ENCODE results near the gene CAMTA1.

Gene CAMTA1

DNA sequence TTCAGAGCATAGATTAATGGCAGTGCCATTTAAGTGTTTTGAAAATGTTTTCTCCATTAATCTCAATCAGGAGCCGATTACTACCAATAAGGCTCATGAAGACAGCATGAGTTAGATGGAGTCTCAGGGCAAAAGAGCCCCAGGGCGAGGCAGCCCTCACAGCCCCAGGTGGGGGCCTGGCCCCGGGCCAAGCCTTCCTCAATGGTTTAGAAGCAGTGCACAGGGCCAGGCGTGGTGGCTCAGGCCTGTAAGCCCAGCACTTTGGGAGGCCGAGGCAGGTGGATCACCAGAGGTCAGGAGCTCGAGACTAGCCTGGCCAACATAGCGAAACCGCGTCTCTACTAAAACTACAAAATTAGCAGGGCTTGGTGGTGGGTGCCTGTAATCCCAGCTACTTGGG lies 637.7 kb downstream of the CAMTA1 start:
- peaks cover 0 to 4% (median 0%) of the 10 kb centered on the region in 5 donors for H3K9me3 ChIP-seq (ENCODE audit: control insufficient read depth in 5 of 5, low read length in 5 of 5)
- peaks cover 0 to 12% (median 0%) of the 10 kb centered on the region in 5 donors for H3K4me1 ChIP-seq (ENCODE audit: control insufficient read depth in 5 of 5, insufficient read depth in 5 of 5, low read length in 5 of 5)
- no peak overlapping the region for H3K4me3 ChIP-seq (ENCODE audit: low read depth in 1 of 5, low read length in 5 of 5)
- H3K27me3 ChIP-seq (ENCODE audit: control insufficient read depth in 5 of 5, insufficient read depth in 4 of 5, low read length in 5 of 5) = peaks cover 0 to 8% (median 0%) of the 10 kb centered on the region in 5 donors
- H3K27ac ChIP-seq (ENCODE audit: low read depth, low read length) = no peak overlapping the region
- no peaks in the 10 kb centered on the region for H3K36me3 ChIP-seq (ENCODE audit: control insufficient read depth in 5 of 5, insufficient read depth in 5 of 5, low read length in 5 of 5)
- no peak overlapping the region for H3K9ac ChIP-seq (ENCODE audit: low read length in 5 of 5)

- H3K4me3 ChIP-seq (ENCODE audit: low read depth in 1 of 5, low read length in 5 of 5) = no peak overlapping the region
- H3K27ac ChIP-seq (ENCODE audit: low read depth, low read length) = no peak overlapping the region
- H3K27me3 ChIP-seq (ENCODE audit: control insufficient read depth in 5 of 5, insufficient read depth in 4 of 5, low read length in 5 of 5) = peaks cover 0 to 14% (median 0%) of the 10 kb centered on the region in 5 donors
Measured at GRCh38 chr1:7424352-7424890, 639.2 kb downstream of the CAMTA1 start.

DNA sequence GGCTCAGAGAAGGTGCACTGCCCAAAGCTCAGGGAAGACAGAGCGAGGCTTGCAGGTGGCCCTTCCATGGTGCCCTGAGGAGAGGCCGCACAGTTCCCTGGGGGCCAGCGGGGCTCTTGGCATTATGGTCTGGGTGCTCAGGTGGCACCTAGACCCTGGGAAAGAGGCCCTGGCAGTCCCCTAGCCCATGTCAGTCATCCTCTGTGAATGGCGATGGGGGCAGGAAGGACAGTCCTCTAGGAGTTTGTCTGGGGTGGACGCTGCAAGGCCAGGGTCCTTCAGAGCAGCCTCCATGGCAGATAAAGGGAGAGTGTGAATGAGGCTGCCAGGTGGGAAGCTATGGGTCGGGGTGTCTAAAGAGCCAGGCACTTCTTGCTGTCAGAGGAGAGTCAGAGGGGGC lies 640.0 kb downstream of the CAMTA1 start:
- no peak overlapping the region for H3K4me3 ChIP-seq (ENCODE audit: low read depth in 1 of 5, low read length in 5 of 5)
- H3K4me1 ChIP-seq (ENCODE audit: control insufficient read depth in 5 of 5, insufficient read depth in 5 of 5, low read length in 5 of 5) = peaks cover 0 to 13% (median 0%) of the 10 kb centered on the region in 5 donors
- no peaks in the 10 kb centered on the region for H3K36me3 ChIP-seq (ENCODE audit: control insufficient read depth in 5 of 5, insufficient read depth in 5 of 5, low read length in 5 of 5)
- peaks cover 0 to 4% (median 0%) of the 10 kb centered on the region in 5 donors for H3K9me3 ChIP-seq (ENCODE audit: control insufficient read depth in 5 of 5, low read length in 5 of 5)
- H3K9ac ChIP-seq (ENCODE audit: low read length in 5 of 5) = no peak overlapping the region
- no peak overlapping the region for H3K27ac ChIP-seq (ENCODE audit: low read depth, low read length)
- peaks cover 0 to 10% (median 0%) of the 10 kb centered on the region in 5 donors for H3K27me3 ChIP-seq (ENCODE audit: control insufficient read depth in 5 of 5, insufficient read depth in 4 of 5, low read length in 5 of 5)

More at GRCh38 chr1:7424352-7424890, 639.2 kb downstream of the CAMTA1 start:
- no peaks in the 10 kb centered on the region for H3K9me3 ChIP-seq (ENCODE audit: control insufficient read depth in 5 of 5, low read length in 5 of 5)
- H3K36me3 ChIP-seq (ENCODE audit: control insufficient read depth in 5 of 5, insufficient read depth in 5 of 5, low read length in 5 of 5) = no peaks in the 10 kb centered on the region
- H3K4me1 ChIP-seq (ENCODE audit: control insufficient read depth in 5 of 5, insufficient read depth in 5 of 5, low read length in 5 of 5) = peaks cover 0 to 13% (median 0%) of the 10 kb centered on the region in 5 donors
- H3K9ac ChIP-seq (ENCODE audit: low read length in 5 of 5) = no peak overlapping the region

- no peak overlapping the region for H3K27ac ChIP-seq (ENCODE audit: low read depth, low read length)
- no peaks in the 10 kb centered on the region for H3K36me3 ChIP-seq (ENCODE audit: control insufficient read depth in 5 of 5, insufficient read depth in 5 of 5, low read length in 5 of 5)
- peaks cover 0 to 10% (median 0%) of the 10 kb centered on the region in 5 donors for H3K27me3 ChIP-seq (ENCODE audit: control insufficient read depth in 5 of 5, insufficient read depth in 4 of 5, low read length in 5 of 5)
- no peak overlapping the region for H3K9ac ChIP-seq (ENCODE audit: low read length in 5 of 5)
- no peak overlapping the region for H3K4me3 ChIP-seq (ENCODE audit: low read depth in 1 of 5, low read length in 5 of 5)
- peaks cover 0 to 13% (median 0%) of the 10 kb centered on the region in 5 donors for H3K4me1 ChIP-seq (ENCODE audit: control insufficient read depth in 5 of 5, insufficient read depth in 5 of 5, low read length in 5 of 5)
- peaks cover 0 to 4% (median 0%) of the 10 kb centered on the region in 5 donors for H3K9me3 ChIP-seq (ENCODE audit: control insufficient read depth in 5 of 5, low read length in 5 of 5)
Measured at GRCh38 chr1:7425771-7426170, 640.5 kb downstream of the CAMTA1 start.

DNA sequence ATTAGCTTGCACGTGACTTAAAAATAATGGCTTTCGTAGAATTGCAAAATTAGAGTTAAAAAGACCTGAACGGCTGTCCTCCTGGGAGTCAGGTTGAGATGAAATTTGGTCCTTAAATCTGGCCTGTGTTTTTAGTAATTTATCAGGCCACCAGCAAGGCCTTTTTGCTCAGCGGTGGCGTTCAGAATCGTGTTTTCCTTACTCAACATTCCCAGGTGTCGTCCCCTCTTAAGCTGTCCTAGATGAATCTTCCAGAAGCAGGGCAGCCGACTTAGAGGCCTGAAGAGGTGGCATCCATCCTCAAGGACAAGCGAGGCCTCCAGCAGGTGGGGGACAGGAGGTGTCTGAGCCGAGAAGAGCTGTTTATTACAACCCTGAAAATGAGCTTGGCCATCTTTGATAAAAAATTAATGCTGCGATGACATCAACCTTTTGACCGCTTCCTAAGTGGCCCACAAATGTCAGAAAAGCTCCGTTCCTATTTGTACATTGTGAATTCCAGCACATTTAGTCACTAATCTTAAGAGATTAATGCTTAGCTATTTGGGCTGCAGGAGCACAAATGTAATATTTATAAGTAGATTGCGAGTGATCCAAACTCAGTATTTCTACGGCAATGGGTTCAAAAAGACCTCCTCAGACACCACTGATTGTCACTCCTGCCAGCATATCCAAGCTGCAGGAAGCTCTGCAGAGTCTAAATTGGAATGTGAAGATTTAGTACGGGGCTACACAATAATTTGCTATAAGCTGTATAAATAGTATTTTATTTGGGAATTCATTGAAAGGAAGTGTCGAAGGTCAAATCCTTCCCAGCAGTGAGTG lies 641.7 kb downstream of the CAMTA1 start:
- H3K9ac ChIP-seq (ENCODE audit: low read length in 5 of 5) = no peak overlapping the region
- H3K27me3 ChIP-seq (ENCODE audit: control insufficient read depth in 5 of 5, insufficient read depth in 4 of 5, low read length in 5 of 5) = peaks cover 0 to 10% (median 1%) of the 10 kb centered on the region in 5 donors
- H3K4me3 ChIP-seq (ENCODE audit: low read depth in 1 of 5, low read length in 5 of 5) = no peak overlapping the region
- no peak overlapping the region for H3K27ac ChIP-seq (ENCODE audit: low read depth, low read length)
- H3K9me3 ChIP-seq (ENCODE audit: control insufficient read depth in 5 of 5, low read length in 5 of 5) = peaks cover 0 to 4% (median 0%) of the 10 kb centered on the region in 5 donors
- H3K4me1 ChIP-seq (ENCODE audit: control insufficient read depth in 5 of 5, insufficient read depth in 5 of 5, low read length in 5 of 5) = peaks cover 0 to 13% (median 0%) of the 10 kb centered on the region in 5 donors
- H3K36me3 ChIP-seq (ENCODE audit: control insufficient read depth in 5 of 5, insufficient read depth in 5 of 5, low read length in 5 of 5) = no peaks in the 10 kb centered on the region

GRCh38 chr1:7427605-7428300 lies 642.5 kb downstream of the CAMTA1 start:
- no peak overlapping the region for H3K9ac ChIP-seq (ENCODE audit: low read length in 5 of 5)

DNA sequence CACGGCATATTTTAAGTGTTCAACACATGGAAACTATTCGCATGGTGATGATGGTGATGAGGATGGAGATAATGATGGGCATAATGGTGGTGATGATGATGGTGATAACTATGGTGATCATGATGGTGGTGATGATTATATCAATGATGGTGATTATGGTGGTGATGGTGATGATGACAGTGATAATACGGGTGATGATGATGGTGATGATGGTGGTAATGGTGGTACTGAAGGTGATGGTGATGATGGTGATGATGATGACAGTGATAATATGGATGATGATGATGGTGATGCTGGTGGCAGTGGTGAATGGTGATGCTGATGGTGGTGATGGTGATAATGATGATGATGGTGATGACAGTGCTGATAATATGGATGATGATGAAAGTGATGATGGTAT lies 644.0 kb downstream of the CAMTA1 start:
- H3K27me3 ChIP-seq (ENCODE audit: control insufficient read depth in 5 of 5, insufficient read depth in 4 of 5, low read length in 5 of 5) = peaks cover 0 to 16% (median 8%) of the 10 kb centered on the region in 5 donors
- H3K9me3 ChIP-seq (ENCODE audit: control insufficient read depth in 5 of 5, low read length in 5 of 5) = peaks cover 0 to 5% (median 0%) of the 10 kb centered on the region in 5 donors
- no peaks in the 10 kb centered on the region for H3K36me3 ChIP-seq (ENCODE audit: control insufficient read depth in 5 of 5, insufficient read depth in 5 of 5, low read length in 5 of 5)
- peaks cover 0 to 8% (median 0%) of the 10 kb centered on the region in 5 donors for H3K4me1 ChIP-seq (ENCODE audit: control insufficient read depth in 5 of 5, insufficient read depth in 5 of 5, low read length in 5 of 5)
- no peak overlapping the region for H3K27ac ChIP-seq (ENCODE audit: low read depth, low read length)
- H3K9ac ChIP-seq (ENCODE audit: low read length in 5 of 5) = no peak overlapping the region
- H3K4me3 ChIP-seq (ENCODE audit: low read depth in 1 of 5, low read length in 5 of 5) = no peak overlapping the region

More at GRCh38 chr1:7427605-7428300, 642.5 kb downstream of the CAMTA1 start:
- Histone ChIP-seq H3K9me3 (ENCODE audit: control insufficient read depth in 5 of 5, low read length in 5 of 5) (peaks cover 0 to 4% (median 0%) of the 10 kb centered on the region in 5 donors), H3K36me3 (ENCODE audit: control insufficient read depth in 5 of 5, insufficient read depth in 5 of 5, low read length in 5 of 5) (no peaks in the 10 kb centered on the region), H3K27ac (ENCODE audit: low read depth, low read length) (no peak overlapping the region), H3K4me3 (ENCODE audit: low read depth in 1 of 5, low read length in 5 of 5) (no peak overlapping the region), H3K4me1 (ENCODE audit: control insufficient read depth in 5 of 5, insufficient read depth in 5 of 5, low read length in 5 of 5) (peaks cover 0 to 13% (median 0%) of the 10 kb centered on the region in 5 donors), H3K27me3 (ENCODE audit: control insufficient read depth in 5 of 5, insufficient read depth in 4 of 5, low read length in 5 of 5) (peaks cover 0 to 11% (median 6%) of the 10 kb centered on the region in 5 donors)

DNA sequence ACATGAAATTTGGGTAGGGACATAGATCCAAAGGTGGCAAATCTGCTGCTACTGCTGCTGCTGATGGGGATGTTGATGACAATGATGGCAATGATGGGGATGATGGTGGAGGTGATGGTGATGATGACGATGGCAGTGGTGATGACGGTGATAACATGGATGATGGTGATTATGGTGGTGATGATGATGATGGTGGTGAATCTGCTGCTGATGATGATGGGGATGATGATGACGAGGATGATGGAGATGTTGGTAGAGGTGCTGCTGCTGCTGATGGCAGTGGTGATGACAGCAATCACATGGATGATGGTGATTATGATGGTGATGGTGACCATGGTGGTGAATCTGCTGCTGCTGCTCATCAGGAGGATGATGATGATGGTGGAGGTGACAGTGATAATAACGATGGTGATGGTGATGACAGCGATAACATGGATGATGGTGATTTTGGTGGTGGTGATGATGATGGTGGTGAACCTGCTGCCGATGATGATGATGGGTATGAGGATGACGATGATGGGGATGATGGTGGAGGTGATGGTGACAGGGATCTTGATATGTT lies 644.9 kb downstream of the CAMTA1 start:
- Histone ChIP-seq H3K36me3 (ENCODE audit: control insufficient read depth in 5 of 5, insufficient read depth in 5 of 5, low read length in 5 of 5) (no peaks in the 10 kb centered on the region), H3K9ac (ENCODE audit: low read length in 5 of 5) (no peak overlapping the region), H3K27me3 (ENCODE audit: control insufficient read depth in 5 of 5, insufficient read depth in 4 of 5, low read length in 5 of 5) (peaks cover 0 to 16% (median 8%) of the 10 kb centered on the region in 5 donors), H3K4me1 (ENCODE audit: control insufficient read depth in 5 of 5, insufficient read depth in 5 of 5, low read length in 5 of 5) (peaks cover 0 to 8% (median 0%) of the 10 kb centered on the region in 5 donors), H3K27ac (ENCODE audit: low read depth, low read length) (no peak overlapping the region), H3K4me3 (ENCODE audit: low read depth in 1 of 5, low read length in 5 of 5) (no peak overlapping the region), H3K9me3 (ENCODE audit: control insufficient read depth in 5 of 5, low read length in 5 of 5) (peaks cover 0 to 7% (median 0%) of the 10 kb centered on the region in 5 donors)

- Histone ChIP-seq H3K27ac (ENCODE audit: low read depth, low read length) (no peak overlapping the region), H3K9ac (ENCODE audit: low read length in 5 of 5) (no peak overlapping the region), H3K27me3 (ENCODE audit: control insufficient read depth in 5 of 5, insufficient read depth in 4 of 5, low read length in 5 of 5) (peaks cover 0 to 16% (median 8%) of the 10 kb centered on the region in 5 donors), H3K4me3 (ENCODE audit: low read depth in 1 of 5, low read length in 5 of 5) (no peak overlapping the region), H3K9me3 (ENCODE audit: control insufficient read depth in 5 of 5, low read length in 5 of 5) (peaks cover 0 to 7% (median 0%) of the 10 kb centered on the region in 5 donors), H3K36me3 (ENCODE audit: control insufficient read depth in 5 of 5, insufficient read depth in 5 of 5, low read length in 5 of 5) (no peaks in the 10 kb centered on the region), H3K4me1 (ENCODE audit: control insufficient read depth in 5 of 5, insufficient read depth in 5 of 5, low read length in 5 of 5) (peaks cover 0 to 8% (median 0%) of the 10 kb centered on the region in 5 donors)
Measured at GRCh38 chr1:7430691-7431090, 645.4 kb downstream of the CAMTA1 start.

Measured in subcutaneous abdominal adipose tissue (tissue), 5 donors.